C4-2B (cell line): Measurements from ENCODE around the gene VAC14.

Experiments used
- CTCF ChIP-seq: fragments of 450-650 bp; conservative IDR thresholded peaks from 2 replicates; pipeline ENCODE4 v1.5.1; 2017; ENCODE audit warnings: mild to moderate bottlenecking
- ZFX ChIP-seq: fragments of 450-650 bp; IDR thresholded peaks from 2 replicates; pipeline ENCODE4 v1.6.1; 2017

GRCh38 chr16:70774261-70774660, 26.7 kb downstream of the VAC14 start:
- TF ChIP-seq CTCF (no peak), ZFX (no peak)
